HG02642 (cell line): ENCODE measurements around the gene SFRP2.

Source experiments
- ATAC-seq: cut with Tn5 transposase; IDR thresholded peaks from one replicate; pipeline ENCODE4 v1.9.1; 2021; ENCODE audit warnings: mild to moderate bottlenecking; ENCODE audit not compliant: unreplicated experiment, poor library complexity

The SFRP2 gene

GRCh38 chr4:153798901-153799693, 10.2 kb upstream of the SFRP2 start:
- no peak for ATAC-seq

DNA sequence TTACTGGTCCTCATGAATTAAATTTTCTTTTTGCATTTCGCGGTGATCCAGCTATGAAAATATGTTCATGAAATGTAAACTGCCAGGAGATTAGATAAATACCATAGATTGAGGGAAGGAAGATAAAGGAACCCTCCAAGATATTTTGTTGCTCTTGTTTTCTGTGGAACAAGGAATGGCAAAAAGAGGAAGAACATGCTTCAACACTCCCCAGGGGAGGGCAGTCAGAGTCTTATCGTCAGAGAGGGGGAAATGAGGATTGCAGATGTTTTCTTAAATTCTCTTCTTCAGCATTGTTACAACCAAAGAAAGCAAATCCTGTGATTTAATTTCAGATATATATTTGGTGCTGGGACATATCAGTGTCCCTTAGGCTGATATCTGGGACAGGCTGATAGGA, 9.5 kb upstream of the SFRP2 start:
- no peak for ATAC-seq

GRCh38 chr4:153794006-153794405, 5.1 kb upstream of the SFRP2 start:
- no peak for ATAC-seq

GRCh38 chr4:153792618-153793247, 3.9 kb upstream of the SFRP2 start:
- ATAC-seq = no peak

DNA sequence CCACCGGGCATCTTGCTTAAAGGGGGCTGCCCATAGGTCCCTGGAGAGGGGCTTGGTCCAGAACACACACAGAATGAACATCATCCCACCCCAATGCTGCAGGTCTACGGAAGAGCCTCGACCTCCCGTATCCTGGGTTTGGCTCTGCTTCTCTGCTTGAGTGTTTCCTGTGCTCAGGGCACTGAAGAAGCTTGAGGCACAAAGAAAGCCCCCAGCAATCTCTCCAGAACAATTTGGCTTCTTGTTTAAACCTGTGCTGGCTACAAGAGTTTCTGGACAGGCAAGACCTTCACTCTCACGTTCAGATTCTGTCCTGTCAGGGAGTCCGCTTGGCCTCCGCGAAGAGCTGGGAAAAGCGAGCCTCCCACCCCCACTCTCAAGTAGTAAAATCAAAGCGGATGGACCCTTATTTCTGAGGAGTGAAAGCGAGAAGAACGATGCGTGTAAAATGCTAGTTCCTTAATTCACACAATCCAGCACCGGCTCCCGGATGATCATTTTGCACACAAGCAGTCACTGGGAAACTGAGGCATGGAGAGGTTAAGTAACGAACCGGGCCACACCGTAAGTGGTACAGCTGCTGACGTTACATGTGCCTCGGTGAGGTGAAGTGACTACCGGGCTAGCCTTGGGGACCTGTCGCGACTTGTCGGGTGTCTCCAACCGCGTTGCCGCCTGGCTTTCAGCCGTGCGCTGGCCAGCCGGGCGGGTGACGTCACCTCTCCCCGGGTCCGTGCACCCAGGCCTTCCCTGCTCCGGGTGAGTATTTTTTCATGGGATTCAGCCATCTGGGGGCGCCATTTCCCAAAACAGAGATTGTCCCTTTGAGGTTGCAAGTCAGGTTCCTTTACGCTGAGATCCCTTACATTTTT, 3.1 kb upstream of the SFRP2 start:
- ATAC-seq = no peak

DNA sequence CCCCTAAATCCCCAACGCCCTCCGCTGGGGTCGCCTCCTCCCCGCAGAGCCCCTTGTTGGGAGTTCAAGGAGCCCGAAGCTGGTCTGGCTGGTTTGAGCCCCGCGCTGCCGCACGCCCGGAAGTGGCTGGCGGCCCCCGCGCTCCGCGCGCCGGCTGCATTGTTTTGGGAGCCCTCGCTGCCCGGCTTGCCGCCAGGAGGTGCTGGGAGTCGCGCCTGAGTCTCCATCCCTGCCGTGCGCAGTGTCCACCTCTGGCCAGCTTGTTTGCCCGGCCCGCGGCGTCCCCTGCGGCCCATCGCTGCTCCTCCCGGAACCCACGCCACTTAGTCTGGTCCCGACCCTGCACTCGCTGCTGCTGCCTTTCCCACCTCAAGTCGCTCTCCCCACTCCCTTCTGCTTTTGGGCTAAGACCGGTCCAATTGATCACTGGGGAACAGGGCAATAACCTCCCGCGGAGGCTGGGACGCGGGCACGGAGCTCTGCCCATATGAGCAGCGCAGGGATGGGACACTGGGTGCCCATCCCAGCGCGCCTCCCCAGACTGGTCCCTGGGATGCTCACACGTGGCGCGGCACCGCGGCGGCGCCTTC, 2.2 kb upstream of the SFRP2 start:
- ATAC-seq = peak; percentile 41

DNA sequence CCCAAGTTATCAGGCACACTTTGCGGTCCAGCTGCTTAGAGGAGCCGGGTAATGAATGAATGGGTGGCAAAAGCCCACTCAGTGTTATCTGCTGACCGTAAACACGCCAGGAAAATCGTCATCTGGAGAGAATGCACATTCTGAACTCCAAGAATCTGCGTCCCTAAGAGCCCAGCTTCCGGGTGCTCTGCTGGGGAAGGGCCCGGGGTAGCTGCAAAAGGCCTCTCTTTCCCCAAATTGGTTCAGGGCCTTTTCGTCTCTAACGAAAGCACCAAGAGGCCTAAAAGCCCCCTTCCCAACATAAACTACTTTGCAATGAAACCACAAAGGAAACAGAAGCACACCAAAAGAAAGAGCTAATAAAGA, 1.6 kb upstream of the SFRP2 start:
- ATAC-seq = no peak

GRCh38 chr4:153789741-153790499, 1.0 kb upstream of the SFRP2 start:
- no peak for ATAC-seq

GRCh38 chr4:153788051-153788412, 851 bp downstream of the SFRP2 start:
- ATAC-seq = no peak

- no peak for ATAC-seq
Measured at GRCh38 chr4:153787575-153787974, 1.3 kb downstream of the SFRP2 start.

DNA sequence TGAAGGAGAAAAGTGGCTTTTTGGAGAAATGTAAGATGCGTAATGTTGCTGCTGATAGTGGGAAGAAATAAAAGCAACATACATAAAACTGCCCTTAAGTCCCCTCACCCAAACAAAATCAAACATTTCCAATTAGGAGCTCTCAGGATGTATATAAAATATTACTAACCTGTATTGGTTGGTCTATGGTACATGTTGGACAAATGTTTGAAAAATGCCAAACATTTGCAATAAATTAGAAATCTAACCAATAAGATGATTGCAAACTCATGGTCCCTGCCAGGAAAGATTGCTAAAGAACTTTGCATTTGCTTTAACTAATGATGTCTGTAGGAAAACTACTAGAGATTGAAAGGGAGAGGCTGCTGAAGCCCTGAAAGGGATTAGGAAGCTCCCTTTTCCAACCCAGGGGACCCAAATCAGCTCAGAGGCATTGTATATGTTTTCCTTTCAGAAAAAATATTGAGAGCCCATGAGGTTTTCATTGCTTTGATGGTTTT, 1.8 kb downstream of the SFRP2 start:
- ATAC-seq = no peak

- no peak for ATAC-seq
Measured at GRCh38 chr4:153785910-153786721, 2.8 kb downstream of the SFRP2 start.

GRCh38 chr4:153784166-153784699, 4.7 kb downstream of the SFRP2 start:
- no peak for ATAC-seq

DNA sequence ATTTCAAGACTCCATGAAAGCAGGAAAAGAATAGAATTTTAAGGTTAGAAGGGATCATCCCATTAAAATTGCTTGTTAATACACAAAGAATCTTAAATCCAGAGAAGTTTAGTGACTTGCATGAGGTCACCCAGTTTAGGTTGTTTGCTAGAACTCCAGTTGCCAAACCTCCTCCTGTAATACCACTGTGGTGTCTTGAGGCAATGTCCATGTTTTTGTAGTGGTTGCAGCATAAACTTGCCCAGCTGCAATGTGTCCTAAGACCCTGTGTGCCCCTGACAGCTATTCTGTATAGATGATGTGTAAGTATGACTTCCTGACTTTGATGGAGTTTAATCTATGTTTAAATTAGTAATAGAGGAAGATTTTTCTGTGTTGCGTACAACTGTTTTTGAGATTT, 6.3 kb downstream of the SFRP2 start:
- ATAC-seq = no peak

DNA sequence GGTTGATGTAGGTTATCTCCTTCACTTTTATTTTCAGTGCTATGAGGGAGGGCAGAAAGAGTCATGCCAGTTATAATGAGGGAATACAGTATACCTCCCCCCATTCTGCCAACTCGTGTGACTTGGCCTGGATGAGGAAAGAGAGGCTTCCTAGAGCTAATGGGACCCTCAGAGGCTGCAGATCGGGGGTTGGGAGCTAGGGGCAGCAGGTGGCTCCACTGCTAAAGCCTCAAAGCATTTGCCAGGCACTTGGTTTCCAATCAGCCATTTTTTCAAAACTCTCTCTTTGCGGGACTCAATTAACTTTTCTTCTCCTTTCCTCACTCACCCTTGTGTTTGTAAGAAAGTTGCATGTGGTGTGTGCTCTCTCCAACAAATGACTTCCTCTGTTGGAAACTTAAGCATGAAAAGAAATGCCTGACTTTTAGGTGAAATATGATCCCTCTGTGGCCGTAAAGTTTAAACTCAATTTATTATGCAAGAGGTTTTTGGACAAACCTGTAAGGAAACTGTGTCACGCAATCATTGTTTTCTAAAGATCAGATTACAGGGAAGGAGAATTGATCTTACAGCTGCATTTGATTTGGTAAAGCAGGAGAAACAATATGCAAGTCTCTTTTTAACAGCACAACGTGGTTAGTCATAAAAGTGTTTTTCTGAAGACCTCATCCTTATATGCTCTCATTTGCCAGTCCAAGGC, 7.0 kb downstream of the SFRP2 start:
- ATAC-seq = no peak

- no peak for ATAC-seq
Measured at GRCh38 chr4:153781280-153781679, 7.6 kb downstream of the SFRP2 start.

- peak; percentile 68 for ATAC-seq
Measured at GRCh38 chr4:153780876-153781275, 8.0 kb downstream of the SFRP2 start.

DNA sequence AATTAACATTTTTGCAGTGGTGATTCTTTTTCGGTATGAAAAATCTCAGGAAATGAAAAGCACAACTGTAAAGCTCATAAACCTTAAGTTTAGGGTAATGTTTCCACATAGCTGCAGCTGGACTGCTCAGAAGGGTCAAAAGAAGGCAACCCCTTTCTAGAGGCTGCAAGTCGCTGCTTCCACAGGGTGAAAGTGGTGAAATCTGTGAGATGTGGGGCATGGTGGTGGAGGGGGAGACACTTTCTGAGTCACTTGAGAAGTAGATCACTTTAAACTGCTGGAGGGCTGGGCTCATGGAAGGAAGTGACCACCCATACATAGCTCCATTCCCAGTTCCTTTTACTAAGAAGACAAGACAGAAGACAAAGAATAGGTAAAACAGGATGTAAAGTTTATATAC, 8.7 kb downstream of the SFRP2 start:
- ATAC-seq = no peak
